ENCODE measurements around the gene RPL21. TPM values are rescaled to one million over a fixed set of nuclear protein-coding genes. Genes with fewer than 3 reads are reported as not detected.
"Not testable (repeated sequence)": the region's sequence is repeated elsewhere in the genome, so short reads cannot be mapped to it uniquely, and the experiment has no call there.

Gene RPL21
- total RNA-seq, 3 donors from 2014 or later (not counting 1 experiment from before 2014, with no cell fraction given) = 969 to 1,229 (median 1,130) TPM

- H3K4me3 Mint-ChIP-seq; ATAC-seq; H3K4me1 ChIP-seq (ENCODE audit: control insufficient read depth, insufficient read depth, low read length); DNase-seq; H3K27me3 Mint-ChIP-seq (ENCODE audit: low read depth in 2 of 2); H3K27ac ChIP-seq (ENCODE audit: low read length); H3K27me3 ChIP-seq (ENCODE audit: control insufficient read depth, insufficient read depth, low read length); H3K9me3 Mint-ChIP-seq; H3K36me3 ChIP-seq (ENCODE audit: control insufficient read depth, insufficient read depth, low read length); intact Hi-C loops (cut with micrococcal nuclease); H3K4me3 ChIP-seq (ENCODE audit: low read length); H3K27ac Mint-ChIP-seq: not testable (repeated sequence)
- no CpG with 5 or more reads among the region's 2 CpGs for WGBS (ENCODE audit: insufficient coverage)
- Mint-ChIP-seq H3K4me1 (peaks cover 17% of the 10 kb centered on the region in 2 donors), H3K36me3 (peaks cover 34% of the 10 kb centered on the region)
- H3K9me3 ChIP-seq (ENCODE audit: control insufficient read depth, insufficient read depth, low read length) = peaks cover 38% of the 10 kb centered on the region
Measured at GRCh38 chr13:27217791-27218190, 33.6 kb upstream of the RPL21 start.

GRCh38 chr13:27218861-27219260 is 32.5 kb upstream of the RPL21 start:
- WGBS (ENCODE audit: insufficient coverage) = no CpG with 5 or more reads among the region's 1 CpG
- H3K4me1 Mint-ChIP-seq = not testable (repeated sequence)

GRCh38 chr13:27219611-27220010 is 31.7 kb upstream of the RPL21 start:
- H3K4me3 Mint-ChIP-seq = no peak overlapping the region
- intact Hi-C loops (cut with micrococcal nuclease) = no loop called here
- DNase-seq = no peak
- Histone ChIP-seq H3K4me1 (ENCODE audit: control insufficient read depth, insufficient read depth, low read length) (no peaks in the 10 kb centered on the region), H3K27ac (ENCODE audit: low read length) (no peak overlapping the region), H3K36me3 (ENCODE audit: control insufficient read depth, insufficient read depth, low read length) (no peaks in the 10 kb centered on the region), H3K9me3 (ENCODE audit: control insufficient read depth, insufficient read depth, low read length) (peaks cover 40% of the 10 kb centered on the region), H3K4me3 (ENCODE audit: low read length) (no peak overlapping the region), H3K27me3 (ENCODE audit: control insufficient read depth, insufficient read depth, low read length) (no peaks in the 10 kb centered on the region)
- 94% methylated on average over 19 of the region's 19 CpGs for WGBS (ENCODE audit: insufficient coverage)
- H3K36me3 Mint-ChIP-seq = peaks cover 28% of the 10 kb centered on the region
- ATAC-seq = no peak
- H3K4me1 Mint-ChIP-seq = no peaks in the 10 kb centered on the region
- no peak for TF ChIP-seq CTCF (IDR thresholded peaks at IDR 0.05)
- peaks cover 6 to 8% of the 10 kb centered on the region in 2 donors for H3K9me3 Mint-ChIP-seq
- no peak overlapping the region for H3K27ac Mint-ChIP-seq
- peaks cover 0 to 5% of the 10 kb centered on the region in 2 donors for H3K27me3 Mint-ChIP-seq (ENCODE audit: low read depth in 2 of 2)

More at GRCh38 chr13:27218861-27219260, 32.5 kb upstream of the RPL21 start:
- H3K9me3 Mint-ChIP-seq; H3K4me3 Mint-ChIP-seq; H3K4me3 ChIP-seq (ENCODE audit: low read length); H3K27me3 Mint-ChIP-seq (ENCODE audit: low read depth in 2 of 2); ATAC-seq; H3K27ac ChIP-seq (ENCODE audit: low read length); DNase-seq; H3K27me3 ChIP-seq (ENCODE audit: control insufficient read depth, insufficient read depth, low read length); H3K36me3 ChIP-seq (ENCODE audit: control insufficient read depth, insufficient read depth, low read length); H3K4me1 ChIP-seq (ENCODE audit: control insufficient read depth, insufficient read depth, low read length); intact Hi-C loops (cut with micrococcal nuclease); H3K27ac Mint-ChIP-seq: not testable (repeated sequence)
- peaks cover 38% of the 10 kb centered on the region for H3K9me3 ChIP-seq (ENCODE audit: control insufficient read depth, insufficient read depth, low read length)
- H3K36me3 Mint-ChIP-seq = peaks cover 34% of the 10 kb centered on the region

- peaks cover 9 to 10% of the 10 kb centered on the region in 2 donors for H3K9me3 Mint-ChIP-seq
- H3K36me3 ChIP-seq (ENCODE audit: control insufficient read depth, insufficient read depth, low read length); H3K4me1 ChIP-seq (ENCODE audit: control insufficient read depth, insufficient read depth, low read length); H3K27me3 ChIP-seq (ENCODE audit: control insufficient read depth, insufficient read depth, low read length); H3K27ac ChIP-seq (ENCODE audit: low read length); intact Hi-C loops (cut with micrococcal nuclease); H3K27me3 Mint-ChIP-seq (ENCODE audit: low read depth in 2 of 2); H3K4me3 Mint-ChIP-seq; ATAC-seq; H3K4me1 Mint-ChIP-seq; DNase-seq; H3K4me3 ChIP-seq (ENCODE audit: low read length); H3K27ac Mint-ChIP-seq: not testable (repeated sequence)
- H3K9me3 ChIP-seq (ENCODE audit: control insufficient read depth, insufficient read depth, low read length) = peaks cover 28% of the 10 kb centered on the region
- WGBS (ENCODE audit: insufficient coverage) = 71% methylated on average over 2 of the region's 2 CpGs
- H3K36me3 Mint-ChIP-seq = peaks cover 20% of the 10 kb centered on the region
Measured at GRCh38 chr13:27222100-27222499, 29.3 kb upstream of the RPL21 start.

GRCh38 chr13:27226991-27227390 is 24.4 kb upstream of the RPL21 start:
- intact Hi-C loops (cut with micrococcal nuclease) = no loop called here
- ATAC-seq (no peak), DNase-seq (peak in 1 of 2 donors; percentile 6)
- Mint-ChIP-seq H3K4me3 (no peak overlapping the region), H3K4me1 (no peaks in the 10 kb centered on the region), H3K9me3 (peaks cover 3 to 5% of the 10 kb centered on the region in 2 donors), H3K27ac (no peak overlapping the region), H3K27me3 (ENCODE audit: low read depth in 2 of 2) (peaks cover 4 to 6% of the 10 kb centered on the region in 2 donors), H3K36me3 (peaks cover 13% of the 10 kb centered on the region)
- WGBS (ENCODE audit: insufficient coverage) = 20% methylated on average over 2 of the region's 2 CpGs
- Histone ChIP-seq H3K9me3 (ENCODE audit: control insufficient read depth, insufficient read depth, low read length) (peaks cover 16% of the 10 kb centered on the region), H3K4me3 (ENCODE audit: low read length) (no peak overlapping the region), H3K4me1 (ENCODE audit: control insufficient read depth, insufficient read depth, low read length) (no peaks in the 10 kb centered on the region), H3K27me3 (ENCODE audit: control insufficient read depth, insufficient read depth, low read length) (no peaks in the 10 kb centered on the region), H3K27ac (ENCODE audit: low read length) (no peak overlapping the region), H3K36me3 (ENCODE audit: control insufficient read depth, insufficient read depth, low read length) (no peaks in the 10 kb centered on the region)
- TF ChIP-seq CTCF (IDR thresholded peaks at IDR 0.05) = no peak

All from natural killer cell (primary cell).